Keratinocyte (primary cell): ENCODE data around the gene TRPM2.

Source experiments
- EZH2 ChIP-seq: IDR thresholded peaks from one replicate; pipeline ENCODE4 v1.6.1; 2012; ENCODE audit warnings: inconsistent platforms, mild to moderate bottlenecking, low read length, moderate library complexity
- TF ChIP-seq, protein P1 (sequence below), 3 experiments: IDR thresholded peaks in 1 of 3; conservative IDR thresholded peaks in 1 of 3; optimal IDR thresholded peaks in 1 of 3; 2 replicates in 2 of 3; 3 replicates in 1 of 3; pipeline versions ENCODE3 to v1.5.1; 2011; ENCODE audit warnings: low read length in 3 of 3, mild to moderate bottlenecking in 3 of 3, moderate library complexity in 2 of 3, control low read depth in 1 of 3, inconsistent platforms in 1 of 3; ENCODE audit not compliant: insufficient read depth in 2 of 3; ENCODE audit errors: extremely low read depth in 1 of 3

- no peak for TF ChIP-seq EZH2
- TF ChIP-seq, protein P1, sequence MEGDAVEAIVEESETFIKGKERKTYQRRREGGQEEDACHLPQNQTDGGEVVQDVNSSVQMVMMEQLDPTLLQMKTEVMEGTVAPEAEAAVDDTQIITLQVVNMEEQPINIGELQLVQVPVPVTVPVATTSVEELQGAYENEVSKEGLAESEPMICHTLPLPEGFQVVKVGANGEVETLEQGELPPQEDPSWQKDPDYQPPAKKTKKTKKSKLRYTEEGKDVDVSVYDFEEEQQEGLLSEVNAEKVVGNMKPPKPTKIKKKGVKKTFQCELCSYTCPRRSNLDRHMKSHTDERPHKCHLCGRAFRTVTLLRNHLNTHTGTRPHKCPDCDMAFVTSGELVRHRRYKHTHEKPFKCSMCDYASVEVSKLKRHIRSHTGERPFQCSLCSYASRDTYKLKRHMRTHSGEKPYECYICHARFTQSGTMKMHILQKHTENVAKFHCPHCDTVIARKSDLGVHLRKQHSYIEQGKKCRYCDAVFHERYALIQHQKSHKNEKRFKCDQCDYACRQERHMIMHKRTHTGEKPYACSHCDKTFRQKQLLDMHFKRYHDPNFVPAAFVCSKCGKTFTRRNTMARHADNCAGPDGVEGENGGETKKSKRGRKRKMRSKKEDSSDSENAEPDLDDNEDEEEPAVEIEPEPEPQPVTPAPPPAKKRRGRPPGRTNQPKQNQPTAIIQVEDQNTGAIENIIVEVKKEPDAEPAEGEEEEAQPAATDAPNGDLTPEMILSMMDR (optimal IDR thresholded peaks at IDR 0.05 in 1 of 3, IDR thresholded peaks at IDR 0.05 in 1 of 3, conservative IDR thresholded peaks at IDR 0.05 in 1 of 3; ENCODE audit: extremely low read depth in 1 of 3, insufficient read depth in 2 of 3, low read length in 3 of 3): no peak
Measured at GRCh38 chr21:44368711-44369446, 15.5 kb downstream of the TRPM2 start.
